Measurements from ENCODE around the gene NCAPH2. TPM values are rescaled to one million over a fixed set of nuclear protein-coding genes. Genes with fewer than 3 reads are reported as not detected.

NCAPH2 gene
- total RNA-seq: 100 to 1,000 TPM; 152 to 153 TPM

- ChIA-PET POLR2A (interaction anchor here (0.5 to 4.7 kb wide), 18 partner anchors 14 to 264 kb away, joined by 3 to 69 read pairs (median 3); partner anchors contain the start of genes ADM2, SCO2, SYCE3 and TUBGCP6), CTCF (interaction anchor here (0.6 to 2.8 kb wide), 9 partner anchors 10 to 127 kb away, joined by 3 to 32 read pairs (median 4); partner anchors contain the start of genes SCO2 and SYCE3)
Measured at GRCh38 chr22:50507991-50508884, at the start of gene NCAPH2. TSS of gene NCAPH2 (plus strand) at chr22:50508224. CDS start at chr22:50508338, 114 bp downstream.

DNA sequence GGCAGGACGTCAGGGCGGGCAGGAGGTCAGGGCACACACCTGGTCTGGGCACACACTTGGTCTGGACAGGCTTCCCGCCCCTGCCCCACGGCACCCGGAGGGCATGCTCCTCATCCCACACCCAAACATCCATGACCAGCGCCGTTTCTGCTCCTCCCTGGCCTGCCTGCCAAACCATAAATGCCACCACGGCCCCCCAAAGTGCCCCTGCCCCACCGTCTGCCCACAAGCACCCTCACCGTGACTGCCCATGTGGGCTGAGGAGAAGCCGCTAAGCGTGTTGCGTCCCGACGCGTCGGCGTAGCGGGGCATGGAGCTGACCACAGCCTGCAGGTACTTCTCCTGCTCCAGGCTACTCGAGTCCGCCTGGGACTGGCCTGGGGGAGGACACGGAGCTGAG, 49.0 kb upstream of the NCAPH2 start:
- CTCF ChIA-PET: interaction anchor here (1.8 to 3.0 kb wide), 2 partner anchors 8 to 15 kb away, joined by 7 to 8 read pairs; no protein-coding TSS in a partner anchor
- POLR2A ChIA-PET: no interaction called here

DNA sequence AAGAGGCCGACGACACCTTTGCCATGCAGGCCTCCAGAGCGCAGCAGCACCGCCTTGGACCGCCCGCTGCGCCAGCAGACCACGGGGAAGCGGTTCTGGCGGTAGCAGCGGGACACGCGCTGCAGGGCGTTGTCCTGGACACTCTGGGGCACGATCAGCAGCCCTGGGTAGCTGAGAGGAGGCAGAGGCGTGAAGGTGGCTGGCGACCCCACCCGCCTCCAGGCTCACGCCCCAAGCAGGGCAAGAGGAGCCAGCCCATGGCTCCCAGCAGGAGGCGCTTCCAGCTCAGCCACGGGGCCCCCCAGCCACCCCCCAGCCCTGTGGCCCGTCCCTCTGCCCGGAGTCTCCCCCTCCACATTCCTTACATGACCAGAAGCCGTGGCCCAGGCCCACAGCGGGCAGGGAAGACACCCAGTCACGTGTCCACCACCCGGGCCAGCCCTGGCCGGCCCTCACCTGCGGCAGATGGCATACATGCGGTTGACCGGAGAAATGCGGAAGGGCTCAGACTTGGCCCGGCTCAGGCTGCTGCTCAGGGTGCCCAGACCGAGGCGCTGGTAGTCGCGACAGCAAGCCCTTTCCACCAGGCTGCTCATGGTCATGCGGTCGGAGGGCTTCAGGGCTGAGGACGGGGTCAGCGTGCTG, 48.4 kb upstream of the NCAPH2 start:
- POLR2A ChIA-PET: no interaction called here
- CTCF ChIA-PET: interaction anchor here (1.8 kb wide), 1 partner anchor 14 kb away, joined by 7 read pairs; no protein-coding TSS in a partner anchor

DNA sequence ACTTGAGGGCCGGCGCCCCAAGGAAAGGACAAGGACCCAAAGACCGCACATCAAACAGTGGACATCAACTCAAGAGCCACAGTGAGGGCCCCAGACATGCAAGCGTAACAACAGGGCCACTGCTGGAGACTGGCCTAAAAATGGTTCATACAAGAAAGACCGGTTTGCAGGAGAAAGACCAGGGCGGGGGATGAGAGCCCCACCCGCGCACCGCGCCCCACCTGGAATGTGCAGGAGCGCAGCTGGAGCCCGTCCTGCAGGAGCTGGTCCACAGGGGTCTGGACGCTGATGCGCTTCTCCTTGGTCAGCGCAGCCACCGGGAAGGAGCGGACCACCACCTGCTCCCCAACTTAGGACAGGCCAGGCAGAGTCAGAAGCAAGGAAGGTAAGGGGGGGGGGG, 47.1 kb upstream of the NCAPH2 start:
- ChIA-PET CTCF (no interaction called here), POLR2A (no interaction called here)

DNA sequence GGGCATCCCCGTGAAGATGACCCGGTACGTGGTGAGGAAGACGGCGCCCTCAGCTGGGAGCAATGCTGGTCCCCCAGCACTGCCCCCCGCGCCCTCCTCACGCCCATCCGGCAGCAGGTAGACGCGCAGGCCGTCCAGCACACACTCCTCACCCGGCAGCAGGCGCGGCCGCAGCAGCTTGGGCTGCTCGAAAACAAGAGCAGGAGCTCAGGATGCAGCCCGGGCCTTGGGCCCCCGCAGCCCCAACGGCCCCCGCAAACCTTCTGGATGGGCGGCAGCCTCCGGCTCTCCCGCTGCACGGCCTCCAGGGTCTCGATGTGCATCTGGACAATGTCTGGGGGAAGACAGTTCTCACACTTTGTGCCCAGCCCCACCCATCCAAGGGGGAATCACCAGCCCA, 46.5 kb upstream of the NCAPH2 start:
- CTCF ChIA-PET: no interaction called here
- POLR2A ChIA-PET: no interaction called here

DNA sequence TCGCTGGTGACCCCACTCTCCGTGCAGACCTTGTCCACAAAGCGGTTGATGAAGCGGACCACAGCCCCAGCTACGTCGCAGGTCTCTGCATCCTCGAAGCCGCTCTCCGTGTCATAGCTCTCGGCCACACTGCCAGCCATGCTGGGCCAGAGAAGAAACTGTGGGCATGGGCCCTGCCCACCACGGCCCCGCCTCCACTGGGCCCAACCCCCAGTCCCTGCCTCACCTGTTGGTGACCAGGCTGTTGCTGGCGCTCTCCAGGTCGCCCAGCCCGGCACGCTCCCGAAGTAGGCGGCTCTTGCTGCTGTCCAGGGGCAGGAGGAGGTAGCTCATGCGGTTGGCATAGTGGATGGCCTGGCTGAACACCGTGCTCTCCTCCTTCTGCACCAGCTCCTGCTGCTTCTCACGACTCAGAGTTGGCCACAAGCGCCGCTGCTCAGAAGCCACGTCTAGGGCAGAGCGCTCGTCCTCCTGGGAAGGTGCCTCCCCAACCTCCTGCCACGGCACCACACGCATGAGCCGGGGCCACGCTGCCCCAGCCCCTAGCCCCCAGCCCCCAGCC, 46.0 kb upstream of the NCAPH2 start:
- ChIA-PET CTCF (no interaction called here), POLR2A (no interaction called here)

DNA sequence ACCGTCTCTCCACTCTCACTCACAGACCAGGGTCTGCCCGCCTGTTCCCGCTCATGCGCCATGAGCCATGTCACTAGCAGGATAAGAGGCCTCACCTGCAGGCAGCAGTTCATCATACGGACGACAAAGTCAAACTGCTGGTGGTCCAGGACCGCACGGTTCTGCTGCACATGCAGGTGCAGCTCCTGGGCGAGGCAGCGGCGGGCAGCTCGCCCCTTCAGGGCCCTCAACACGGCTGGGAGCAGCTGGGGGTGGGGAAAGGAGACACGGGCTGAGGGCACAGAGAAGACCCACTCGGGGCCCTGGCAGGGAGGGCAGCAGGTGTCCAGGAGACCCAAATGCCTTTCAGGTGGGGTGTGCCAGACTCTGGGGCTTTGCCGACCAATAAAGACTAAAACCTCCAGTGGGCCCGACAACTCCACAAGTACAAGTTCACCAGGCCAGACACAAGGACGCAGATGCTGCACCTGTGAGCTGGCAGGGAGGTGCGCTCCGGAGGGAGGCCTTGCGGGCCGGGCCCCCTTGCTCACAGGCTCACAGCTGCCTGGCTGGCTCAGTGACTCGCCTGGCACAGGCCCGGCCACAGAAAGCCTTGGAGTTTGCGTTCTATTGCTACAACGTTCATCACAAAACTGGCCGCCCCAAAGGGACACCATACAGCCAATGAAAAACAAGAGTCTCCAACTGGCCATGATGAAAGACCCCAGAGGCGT, 44.7 kb upstream of the NCAPH2 start:
- CTCF ChIA-PET: no interaction called here
- POLR2A ChIA-PET: interaction anchor here (0.6 kb wide), 1 partner anchor 25 kb away, joined by 3 read pairs; no protein-coding TSS in a partner anchor

DNA sequence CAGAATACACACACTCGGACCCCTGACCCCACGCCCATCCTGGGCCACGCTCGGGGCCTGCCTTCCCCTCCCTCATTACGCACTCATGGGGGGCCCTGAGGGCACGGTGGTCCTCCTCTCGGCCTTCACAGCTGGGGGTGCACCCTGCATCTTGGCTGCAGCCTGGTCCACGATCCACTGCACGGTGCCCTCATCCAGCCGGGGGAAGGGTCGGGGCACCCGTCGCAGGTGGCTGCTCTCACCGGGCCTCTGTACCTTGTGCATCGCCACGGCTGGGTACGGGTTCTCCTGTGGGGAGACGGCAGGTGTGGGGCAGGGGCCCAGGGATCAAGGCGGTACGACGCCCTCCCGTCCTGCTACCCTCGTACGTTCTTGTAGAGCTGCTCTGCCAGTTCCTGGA, 43.6 kb upstream of the NCAPH2 start:
- ChIA-PET POLR2A (no interaction called here), CTCF (no interaction called here)

- CTCF ChIA-PET: interaction anchor here (0.5 to 0.6 kb wide), 2 partner anchors 31 to 61 kb away, joined by 3 read pairs; no protein-coding TSS in a partner anchor
- POLR2A ChIA-PET: no interaction called here
Measured at GRCh38 chr22:50465066-50465930, 42.7 kb upstream of the NCAPH2 start.

DNA sequence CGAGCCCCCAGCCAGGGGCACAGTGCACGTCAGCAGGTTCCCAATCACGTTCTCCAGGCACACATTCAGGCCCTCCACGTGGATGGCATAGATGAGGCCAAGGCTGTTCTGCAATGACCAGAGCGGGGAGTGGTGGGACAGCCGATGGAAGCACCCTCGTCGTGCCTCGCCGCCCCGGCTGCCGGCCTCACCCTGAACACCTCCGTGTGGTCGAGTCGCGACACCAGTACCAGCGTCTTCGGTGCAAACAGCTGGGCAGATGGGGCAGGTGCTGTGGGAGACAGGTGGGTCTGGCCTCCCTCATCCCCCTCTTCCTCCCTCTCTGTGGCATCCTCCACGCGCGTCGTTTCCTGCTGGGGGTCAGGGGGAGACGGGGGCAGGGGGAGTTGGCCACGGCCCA, 40.7 kb upstream of the NCAPH2 start:
- CTCF ChIA-PET: interaction anchor here (0.7 to 1.7 kb wide), 2 partner anchors 10 to 22 kb away, joined by 4 to 8 read pairs; no protein-coding TSS in a partner anchor
- POLR2A ChIA-PET: interaction anchor here (1.0 kb wide), 1 partner anchor 58 kb away, joined by 3 read pairs; the partner anchor contains the start of gene SCO2

DNA sequence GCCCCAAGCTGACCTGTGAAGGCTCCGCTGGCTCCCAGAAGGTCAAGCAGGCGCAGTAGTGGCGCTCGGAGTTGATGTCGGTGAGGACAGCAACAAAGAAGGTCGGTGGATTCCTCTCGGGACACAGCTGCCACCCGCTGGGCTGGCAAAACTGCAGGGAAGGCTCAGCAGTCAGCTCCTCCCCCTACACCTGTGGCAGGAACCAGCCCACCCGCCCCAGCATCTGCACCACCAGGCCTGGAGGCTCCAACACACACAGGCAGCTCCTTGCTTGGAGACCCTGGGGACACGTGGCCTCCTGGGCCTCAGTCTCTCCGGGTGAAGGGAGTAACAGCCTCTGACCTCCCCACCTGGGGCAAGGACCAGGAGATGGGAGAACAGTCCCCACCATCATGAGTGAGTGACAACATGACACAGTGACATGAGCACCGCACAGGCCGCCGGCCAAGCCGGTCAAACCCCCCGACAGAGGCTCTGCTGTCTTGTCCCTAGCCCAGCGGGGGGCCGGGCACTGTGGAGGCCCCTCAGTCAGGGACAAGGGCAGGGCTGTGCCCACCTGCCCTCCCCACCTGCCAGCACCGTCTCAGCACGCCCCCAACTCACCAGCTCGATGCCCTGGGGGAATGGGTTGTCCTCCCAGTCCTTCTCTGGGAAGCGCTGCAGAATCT, 40.1 kb upstream of the NCAPH2 start:
- POLR2A ChIA-PET: interaction anchor here (0.6 to 1.0 kb wide), 3 partner anchors 40 to 225 kb away, joined by 3 read pairs; partner anchors contain the start of genes LMF2, NCAPH2 and SCO2
- CTCF ChIA-PET: interaction anchor here (0.7 kb wide), 1 partner anchor 23 kb away, joined by 4 read pairs; no protein-coding TSS in a partner anchor

DNA sequence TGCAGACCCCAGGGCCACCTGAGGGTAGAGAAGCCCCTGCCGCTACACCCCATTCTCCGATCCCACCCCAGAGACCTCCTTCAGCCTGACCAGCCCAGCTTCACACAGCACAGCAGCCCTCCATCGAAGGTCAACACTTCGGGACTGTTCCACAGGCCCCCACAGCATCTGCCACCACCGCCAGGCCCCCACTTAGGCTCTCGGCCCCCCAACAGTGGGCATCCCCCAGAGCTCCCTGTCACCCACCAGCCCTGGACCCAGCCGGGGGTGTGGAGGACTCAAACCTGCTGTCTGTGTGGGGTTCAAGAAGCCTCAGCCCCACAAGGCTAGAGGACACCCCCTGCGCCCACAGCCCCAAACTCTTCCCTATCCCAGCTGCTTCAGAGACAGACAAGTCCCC, 39.4 kb upstream of the NCAPH2 start:
- ChIA-PET POLR2A (interaction anchor here (0.7 to 1.0 kb wide), 2 partner anchors 31 to 39 kb away, joined by 3 read pairs; partner anchors contain the start of genes LMF2 and NCAPH2), CTCF (interaction anchor here (0.9 kb wide), 2 partner anchors 16 to 61 kb away, joined by 3 to 4 read pairs; partner anchors contain the start of gene TYMP)

- POLR2A ChIA-PET: interaction anchor here (0.5 to 2.2 kb wide), 8 partner anchors 11 to 56 kb away, joined by 3 to 9 read pairs (median 3); partner anchors contain the start of genes LMF2 and NCAPH2
- CTCF ChIA-PET: interaction anchor here (0.7 to 1.5 kb wide), 10 partner anchors 9 to 225 kb away, joined by 3 to 5 read pairs (median 3); partner anchors contain the start of genes LMF2, SCO2 and TYMP
Measured at GRCh38 chr22:50469377-50470305, 38.4 kb upstream of the NCAPH2 start.

GRCh38 chr22:50470491-50470890, 37.5 kb upstream of the NCAPH2 start:
- ChIA-PET CTCF (interaction anchor here (0.7 to 1.5 kb wide), 7 partner anchors 8 to 150 kb away, joined by 3 to 5 read pairs (median 3); partner anchors contain the start of genes LMF2 and SCO2), POLR2A (interaction anchor here (0.5 to 2.2 kb wide), 7 partner anchors 10 to 122 kb away, joined by 3 to 11 read pairs (median 3); partner anchors contain the start of genes LMF2 and NCAPH2)

- POLR2A ChIA-PET: interaction anchor here (1.4 to 2.2 kb wide), 2 partner anchors 37 to 55 kb away, joined by 3 to 9 read pairs; no protein-coding TSS in a partner anchor
Measured at GRCh38 chr22:50471197-50471847, 36.7 kb upstream of the NCAPH2 start.

More at GRCh38 chr22:50471197-50471847, 36.7 kb upstream of the NCAPH2 start:
- CTCF ChIA-PET: interaction anchor here (1.5 to 2.7 kb wide), 4 partner anchors 15 to 150 kb away, joined by 3 to 12 read pairs (median 6); no protein-coding TSS in a partner anchor

All from activated CD8-positive, alpha-beta memory T cell treated with anti-CD3 and anti-CD28 coated beads for 36 hours (primary cell).